ENCODE data around the gene PRDM11. TPM values are rescaled to one million over a fixed set of nuclear protein-coding genes. Genes with fewer than 3 reads are reported as not detected.
"Not testable (repeated sequence)": the region's sequence is repeated elsewhere in the genome, so short reads cannot be mapped to it uniquely, and the experiment has no call there.

PRDM11 gene
- total RNA-seq, 2 donors from 2014 or later, result 10.4 to 15.2 TPM

DNA sequence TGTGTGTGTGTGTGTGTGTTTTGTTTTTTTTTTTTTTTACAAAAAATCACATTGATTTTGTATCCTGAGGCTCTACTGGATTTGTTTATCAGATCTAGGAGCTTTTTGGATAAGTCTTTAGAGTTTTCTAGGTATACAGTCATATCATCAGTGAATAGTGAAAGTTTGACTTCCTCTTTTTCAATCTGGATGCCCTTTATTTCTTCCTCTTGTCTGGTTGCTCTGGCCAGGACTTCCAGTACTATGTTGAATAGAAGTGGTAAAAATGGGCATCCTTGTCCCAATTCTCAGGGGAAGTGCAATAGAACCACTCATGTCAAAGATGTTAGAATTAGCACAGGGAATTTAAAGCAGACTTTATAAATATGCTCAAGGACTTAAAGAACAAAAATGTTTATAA lies 32.6 kb upstream of the PRDM11 start:
- no peak for DNase-seq
- no peak overlapping the region for H3K4me3 ChIP-seq (ENCODE audit: low read length)
- Mint-ChIP-seq H3K27me3 (ENCODE audit: insufficient read depth) (peaks cover 19% of the 10 kb centered on the region), H3K9me3 (peaks cover 2% of the 10 kb centered on the region), H3K4me1 (no peaks in the 10 kb centered on the region), H3K4me3 (no peak overlapping the region), H3K36me3 (ENCODE audit: low read depth) (no peaks in the 10 kb centered on the region), H3K27ac (no peak overlapping the region)
- no peaks in the 10 kb centered on the region for H3K4me1 ChIP-seq (ENCODE audit: control insufficient read depth, insufficient read depth, low read length)
- H3K36me3 ChIP-seq (ENCODE audit: control insufficient read depth, insufficient read depth, low read length), result no peaks in the 10 kb centered on the region
- peaks cover 10% of the 10 kb centered on the region for H3K27me3 ChIP-seq (ENCODE audit: control insufficient read depth, insufficient read depth, low read length, poor library complexity, severe bottlenecking)
- no peaks in the 10 kb centered on the region for H3K9me3 ChIP-seq (ENCODE audit: control insufficient read depth, low read length)
- H3K27ac ChIP-seq (ENCODE audit: low read depth, low read length), result no peak overlapping the region
- no peak overlapping the region for H3K9ac ChIP-seq (ENCODE audit: extremely low read depth, low read length, poor library complexity, severe bottlenecking)
- TF ChIP-seq, protein P1, sequence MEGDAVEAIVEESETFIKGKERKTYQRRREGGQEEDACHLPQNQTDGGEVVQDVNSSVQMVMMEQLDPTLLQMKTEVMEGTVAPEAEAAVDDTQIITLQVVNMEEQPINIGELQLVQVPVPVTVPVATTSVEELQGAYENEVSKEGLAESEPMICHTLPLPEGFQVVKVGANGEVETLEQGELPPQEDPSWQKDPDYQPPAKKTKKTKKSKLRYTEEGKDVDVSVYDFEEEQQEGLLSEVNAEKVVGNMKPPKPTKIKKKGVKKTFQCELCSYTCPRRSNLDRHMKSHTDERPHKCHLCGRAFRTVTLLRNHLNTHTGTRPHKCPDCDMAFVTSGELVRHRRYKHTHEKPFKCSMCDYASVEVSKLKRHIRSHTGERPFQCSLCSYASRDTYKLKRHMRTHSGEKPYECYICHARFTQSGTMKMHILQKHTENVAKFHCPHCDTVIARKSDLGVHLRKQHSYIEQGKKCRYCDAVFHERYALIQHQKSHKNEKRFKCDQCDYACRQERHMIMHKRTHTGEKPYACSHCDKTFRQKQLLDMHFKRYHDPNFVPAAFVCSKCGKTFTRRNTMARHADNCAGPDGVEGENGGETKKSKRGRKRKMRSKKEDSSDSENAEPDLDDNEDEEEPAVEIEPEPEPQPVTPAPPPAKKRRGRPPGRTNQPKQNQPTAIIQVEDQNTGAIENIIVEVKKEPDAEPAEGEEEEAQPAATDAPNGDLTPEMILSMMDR (conservative IDR thresholded peaks at IDR 0.05), result no peak

DNA sequence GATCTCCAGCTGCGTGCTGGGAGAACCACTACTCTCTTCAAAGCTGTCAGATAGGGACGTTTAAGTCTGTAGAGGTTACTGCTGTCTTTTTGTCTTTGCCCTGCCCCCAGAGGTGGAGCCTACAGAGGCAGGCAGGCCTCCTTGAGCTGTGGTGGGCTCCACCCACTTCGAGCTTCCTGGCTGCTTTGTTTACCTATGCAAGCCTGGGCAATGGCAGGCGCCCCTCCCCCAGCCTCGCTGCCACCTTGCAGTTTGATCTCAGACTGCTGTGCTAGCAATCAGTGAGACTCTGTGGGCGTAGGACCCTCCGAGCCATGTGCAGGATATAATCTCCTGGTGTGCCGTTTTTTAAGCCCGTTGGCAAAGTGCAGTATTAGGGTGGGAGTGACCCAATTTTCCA lies 18.6 kb upstream of the PRDM11 start:
- Histone ChIP-seq H3K9me3 (ENCODE audit: control insufficient read depth, low read length) (peaks cover 12% of the 10 kb centered on the region), H3K27me3 (ENCODE audit: control insufficient read depth, insufficient read depth, low read length, poor library complexity, severe bottlenecking) (peaks cover 21% of the 10 kb centered on the region)
- H3K36me3 Mint-ChIP-seq (ENCODE audit: low read depth); H3K4me1 ChIP-seq (ENCODE audit: control insufficient read depth, insufficient read depth, low read length); H3K36me3 ChIP-seq (ENCODE audit: control insufficient read depth, insufficient read depth, low read length); DNase-seq; H3K4me1 Mint-ChIP-seq; H3K27ac Mint-ChIP-seq; H3K4me3 Mint-ChIP-seq; H3K27ac ChIP-seq (ENCODE audit: low read depth, low read length); H3K9ac ChIP-seq (ENCODE audit: extremely low read depth, low read length, poor library complexity, severe bottlenecking); H3K4me3 ChIP-seq (ENCODE audit: low read length): not testable (repeated sequence)
- peaks cover 25% of the 10 kb centered on the region for H3K27me3 Mint-ChIP-seq (ENCODE audit: insufficient read depth)
- H3K9me3 Mint-ChIP-seq, result peaks cover 34% of the 10 kb centered on the region
- WGBS, 2 experiments (ENCODE audit: insufficient coverage in 1 of 2, insufficient read length in 1 of 2), result 83 to 84% methylated on average over 3 to 9 of the region's 9 CpGs

DNA sequence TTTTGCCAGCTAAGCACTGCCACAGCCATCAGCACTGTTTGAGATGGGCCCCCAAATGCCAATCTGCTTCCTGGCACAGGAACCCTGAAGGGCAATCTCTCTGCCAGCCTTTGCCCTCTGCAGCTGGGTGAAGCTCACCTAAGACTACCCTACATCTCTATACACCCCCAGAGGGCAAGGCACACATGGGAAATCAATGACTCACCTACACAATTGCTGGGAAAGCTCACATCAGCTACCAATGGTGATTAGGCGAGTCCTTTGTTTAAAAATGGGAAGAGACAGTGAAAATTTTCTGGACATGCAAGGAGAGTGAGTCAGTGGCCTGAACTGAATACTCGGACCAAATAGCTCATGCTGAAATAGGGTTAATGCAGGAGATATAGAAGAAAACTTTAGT lies 12.6 kb upstream of the PRDM11 start:
- Mint-ChIP-seq H3K4me1 (no peaks in the 10 kb centered on the region), H3K4me3 (no peak overlapping the region), H3K27me3 (ENCODE audit: insufficient read depth) (peaks cover 55% of the 10 kb centered on the region), H3K27ac (no peak overlapping the region), H3K36me3 (ENCODE audit: low read depth) (no peaks in the 10 kb centered on the region), H3K9me3 (peaks cover 14% of the 10 kb centered on the region)
- no peak for DNase-seq
- Histone ChIP-seq H3K4me3 (ENCODE audit: low read length) (no peak overlapping the region), H3K9me3 (ENCODE audit: control insufficient read depth, low read length) (peaks cover 11% of the 10 kb centered on the region), H3K27ac (ENCODE audit: low read depth, low read length) (no peak overlapping the region), H3K36me3 (ENCODE audit: control insufficient read depth, insufficient read depth, low read length) (no peaks in the 10 kb centered on the region), H3K4me1 (ENCODE audit: control insufficient read depth, insufficient read depth, low read length) (no peaks in the 10 kb centered on the region), H3K9ac (ENCODE audit: extremely low read depth, low read length, poor library complexity, severe bottlenecking) (no peak overlapping the region), H3K27me3 (ENCODE audit: control insufficient read depth, insufficient read depth, low read length, poor library complexity, severe bottlenecking) (peaks cover 29% of the 10 kb centered on the region)
- TF ChIP-seq, protein P1 (conservative IDR thresholded peaks at IDR 0.05), result no peak
- WGBS, 2 experiments (ENCODE audit: insufficient coverage in 1 of 2, insufficient read length in 1 of 2), result 87 to 95% methylated on average over 2 of the region's 2 CpGs

DNA sequence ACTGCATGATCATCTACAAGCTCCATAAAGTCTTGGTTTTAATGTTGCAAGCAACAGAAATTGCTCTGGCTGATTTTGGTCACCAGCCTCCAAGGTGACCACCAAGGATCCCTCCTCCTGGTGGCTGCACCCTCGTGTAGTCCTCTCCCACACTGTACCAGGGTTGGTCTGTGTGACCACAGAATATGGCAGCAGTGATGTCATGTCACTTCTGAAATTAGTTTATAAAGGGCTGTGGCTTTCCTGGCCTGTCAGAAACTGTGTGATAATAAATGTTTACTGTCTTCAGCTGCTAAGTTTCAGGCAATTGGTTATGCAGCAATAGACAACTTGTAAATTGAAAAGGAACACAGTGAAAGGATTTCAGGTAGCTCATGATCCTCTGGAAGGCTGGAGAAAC lies 5.3 kb upstream of the PRDM11 start:
- H3K36me3 Mint-ChIP-seq (ENCODE audit: low read depth), result no peaks in the 10 kb centered on the region
- H3K27me3 Mint-ChIP-seq (ENCODE audit: insufficient read depth), result peaks cover 82% of the 10 kb centered on the region
- no peaks in the 10 kb centered on the region for H3K36me3 ChIP-seq (ENCODE audit: control insufficient read depth, insufficient read depth, low read length)
- H3K27me3 ChIP-seq (ENCODE audit: control insufficient read depth, insufficient read depth, low read length, poor library complexity, severe bottlenecking), result peaks cover 61% of the 10 kb centered on the region
- H3K4me1 Mint-ChIP-seq, result peaks cover 4% of the 10 kb centered on the region
- H3K27ac ChIP-seq (ENCODE audit: low read depth, low read length), result no peak overlapping the region
- no peak overlapping the region for H3K9ac ChIP-seq (ENCODE audit: extremely low read depth, low read length, poor library complexity, severe bottlenecking)
- H3K4me3 Mint-ChIP-seq, result no peak overlapping the region
- H3K9me3 ChIP-seq (ENCODE audit: control insufficient read depth, low read length), result no peaks in the 10 kb centered on the region
- H3K4me1 ChIP-seq (ENCODE audit: control insufficient read depth, insufficient read depth, low read length), result no peaks in the 10 kb centered on the region
- no peak for DNase-seq
- TF ChIP-seq, protein P1 (conservative IDR thresholded peaks at IDR 0.05), result no peak
- 53 to 83% methylated on average over 1 of the region's 1 CpG for WGBS, 2 experiments (ENCODE audit: insufficient coverage in 1 of 2, insufficient read length in 1 of 2)
- H3K27ac Mint-ChIP-seq, result no peak overlapping the region
- no peaks in the 10 kb centered on the region for H3K9me3 Mint-ChIP-seq
- no peak overlapping the region for H3K4me3 ChIP-seq (ENCODE audit: low read length)

Data from endodermal cell (in vitro differentiated cells).